Lung (tissue), 12 donors: Measurements from ENCODE around the gene GALNT16. TPM values are rescaled to one million over a fixed set of nuclear protein-coding genes. Genes with fewer than 3 reads are reported as not detected.
"Not testable (repeated sequence)": the region's sequence is repeated elsewhere in the genome, so short reads cannot be mapped to it uniquely, and the experiment has no call there.

Experiments
- ATAC-seq: fragments of 200-7000 bp; cut with Tn5 transposase; one replicate; pipeline ENCODE4 v1.9.1; 2020; ENCODE audit warnings: moderate number of reproducible peaks; ENCODE audit not compliant: insufficient read depth, low FRiP score
- DNase-seq, 3 donors: peaks; one replicate each; pipeline ENCODE4 v3.0.0-alpha.2; 2013 to 2017
- H3K27ac ChIP-seq, 2 donors: one replicate each; pipeline ENCODE4 v1.5.1; 2013; ENCODE audit warnings: mild to moderate bottlenecking in 2 of 2, moderate library complexity in 2 of 2, control low read depth in 1 of 2, inconsistent platforms in 1 of 2, low read depth in 1 of 2, low read length in 1 of 2
- H3K27me3 ChIP-seq, 3 donors: one replicate each; pipeline ENCODE4 v1.5.1; 2013; ENCODE audit warnings: low read length in 2 of 3; ENCODE audit not compliant: control insufficient read depth in 3 of 3, insufficient read depth in 3 of 3
- H3K36me3 ChIP-seq, 4 donors: one replicate each; pipeline ENCODE4 v1.5.1; 2013; ENCODE audit warnings: low read length in 4 of 4, mild to moderate bottlenecking in 1 of 4, moderate library complexity in 1 of 4; ENCODE audit not compliant: control insufficient read depth in 4 of 4, insufficient read depth in 4 of 4
- H3K4me1 ChIP-seq, 5 donors: one replicate each; pipeline ENCODE4 v1.5.1; 2013; ENCODE audit warnings: low read length in 5 of 5, mild to moderate bottlenecking in 2 of 5, moderate library complexity in 1 of 5; ENCODE audit not compliant: control insufficient read depth in 5 of 5, insufficient read depth in 5 of 5
- H3K4me3 ChIP-seq: one replicate; pipeline ENCODE4 v1.5.1; 2013; ENCODE audit warnings: mild to moderate bottlenecking, control low read depth, moderate library complexity
- H3K9ac ChIP-seq, 2 donors: one replicate each; pipeline ENCODE4 v1.5.1; 2013; ENCODE audit warnings: low read length in 2 of 2, control low read depth in 1 of 2; ENCODE audit not compliant: insufficient read depth in 1 of 2
- H3K9me3 ChIP-seq, 4 donors: one replicate each; pipeline ENCODE4 v1.5.1; 2013; ENCODE audit warnings: low read length in 3 of 4, mild to moderate bottlenecking in 1 of 4, moderate library complexity in 1 of 4; ENCODE audit not compliant: control insufficient read depth in 4 of 4, insufficient read depth in 3 of 4
- CTCF ChIP-seq: IDR thresholded peaks from 2 replicates; pipeline ENCODE4 v1.5.1; 2012; ENCODE audit warnings: mild to moderate bottlenecking; ENCODE audit errors: control extremely low read depth, extremely low read depth
- WGBS, 2 donors: extraction: QIAGEN DNeasy Blood & Tissue Kit; methylation state at CpG; one replicate each; pipeline ENCODE4 v1.1.7; 2013; 5-methylcytosine and 5-hydroxymethylcytosine counted together
- polyA plus RNA-seq, 2 donors: library from polyadenylated mRNA; stranded (reverse); fragments of 200-250 nt; gene quantifications; one replicate each; pipeline ENCODE4 v1.2.1, GENCODE V29; 2013
- total RNA-seq, 2 donors: library from RNA; depleted of rRNA in 1 of 2; stranded (reverse); fragments of >200 nt in 1 of 2; gene quantifications; one replicate each; pipeline ENCODE4 v1.2.1, GENCODE V29; 2014 to 2021
- donor health status: control.
- donor health status: control.
- donor health status: Bipolar disorder and iron deficiency.
- donor health status: healthy.
- donor health status: DM: yes; HTN: yes; CAD: no.

The GALNT16 gene
- total and polyA plus RNA-seq, 4 donors: 0.27 to 4.1 (median 1.4) TPM

GRCh38 chr14:69288956-69289705 is 29.2 kb downstream of the GALNT16 start:
- no peak overlapping the region for H3K9ac ChIP-seq
- peaks cover 0 to 18% (median 4%) of the 10 kb centered on the region in 5 donors for H3K4me1 ChIP-seq
- no peak overlapping the region for H3K4me3 ChIP-seq
- no peak for DNase-seq
- no peak for TF ChIP-seq CTCF
- H3K27me3 ChIP-seq: no peaks in the 10 kb centered on the region
- H3K9me3 ChIP-seq: peaks cover 0 to 2% (median 0%) of the 10 kb centered on the region in 4 donors
- ATAC-seq: no peak
- WGBS, 2 donors: 94 to 95% methylated on average over 9 of the region's 9 CpGs
- no peaks in the 10 kb centered on the region for H3K36me3 ChIP-seq
- H3K27ac ChIP-seq: peak overlapping the region in 1 of 2 donors; percentile 36

- 87 to 92% methylated on average over 13 of the region's 13 CpGs for WGBS, 2 donors
These were observed 30.0 kb downstream of the GALNT16 start for GRCh38 chr14:69289811-69290520.

GRCh38 chr14:69290881-69291280 is 30.9 kb downstream of the GALNT16 start:
- DNase-seq, H3K4me3 ChIP-seq, H3K9ac ChIP-seq, H3K36me3 ChIP-seq, ATAC-seq, H3K9me3 ChIP-seq, H3K27me3 ChIP-seq: not testable (repeated sequence)
- peak overlapping the region in 1 of 2 donors; percentile 17 for H3K27ac ChIP-seq
- 96% methylated on average over 7 of the region's 7 CpGs for WGBS, 2 donors
- H3K4me1 ChIP-seq: peaks cover 0 to 18% (median 4%) of the 10 kb centered on the region in 5 donors

More at GRCh38 chr14:69289811-69290520, 30.0 kb downstream of the GALNT16 start:
- Histone ChIP-seq H3K27me3 (no peaks in the 10 kb centered on the region), H3K4me3 (no peak overlapping the region), H3K27ac (peak overlapping the region in 1 of 2 donors; percentile 3), H3K9ac (no peak overlapping the region), H3K4me1 (peaks cover 0 to 18% (median 4%) of the 10 kb centered on the region in 5 donors), H3K36me3 (no peaks in the 10 kb centered on the region), H3K9me3 (peaks cover 0 to 2% (median 0%) of the 10 kb centered on the region in 4 donors)
- ATAC-seq (no peak), DNase-seq (no peak)
- no peak for TF ChIP-seq CTCF

- H3K36me3 ChIP-seq: no peaks in the 10 kb centered on the region
- WGBS, 2 donors: 69 to 79% methylated on average over 5 of the region's 5 CpGs
- TF ChIP-seq CTCF: no peak
- H3K27me3 ChIP-seq: no peaks in the 10 kb centered on the region
- no peak overlapping the region for H3K9ac ChIP-seq
- H3K27ac ChIP-seq: peak overlapping the region in 1 of 2 donors; percentile 22
- DNase-seq (no peak), ATAC-seq (no peak)
- H3K4me3 ChIP-seq: no peak overlapping the region
- H3K4me1 ChIP-seq: peaks cover 0 to 18% (median 4%) of the 10 kb centered on the region in 5 donors
- peaks cover 0 to 2% (median 0%) of the 10 kb centered on the region in 4 donors for H3K9me3 ChIP-seq
These were observed 31.4 kb downstream of the GALNT16 start for GRCh38 chr14:69291396-69291795.
